ENCODE data around the gene ARMC2. TPM values are rescaled to one million over a fixed set of nuclear protein-coding genes. Genes with fewer than 3 reads are reported as not detected.

The ARMC2 gene
- total RNA-seq, 1 experiment from 2014 or later: 1.1 TPM

DNA sequence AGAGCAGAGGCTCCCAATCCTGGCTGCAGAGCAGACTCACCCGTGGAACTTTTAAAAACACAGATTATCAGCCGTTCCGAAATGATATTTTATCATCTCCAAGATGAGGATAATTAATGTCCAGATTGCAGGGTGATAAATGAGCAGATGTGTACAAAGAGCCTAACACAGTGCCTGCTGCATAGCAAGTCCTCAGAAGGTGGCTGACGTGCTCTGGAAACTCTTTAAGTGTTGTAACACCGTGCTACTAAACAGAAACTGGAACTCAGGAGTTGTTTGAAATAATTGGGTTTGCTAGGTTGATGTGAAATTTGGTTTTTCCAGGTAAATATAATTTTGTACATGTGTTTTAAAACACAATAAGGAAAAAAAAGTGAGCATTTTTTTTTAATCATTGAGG, 118.0 kb downstream of the ARMC2 start:
- Histone ChIP-seq H3F3A (ENCODE audit: low read length, unreplicated experiment) (no peaks in the 10 kb centered on the region), H3K79me2 (ENCODE audit: low read length) (no peaks in the 10 kb centered on the region), H3K27ac (ENCODE audit: low read length) (no peak overlapping the region), H3K9ac (ENCODE audit: low read length) (no peak overlapping the region), H3K9me3 (ENCODE audit: low read length) (no peaks in the 10 kb centered on the region), H4K20me1 (ENCODE audit: low read length) (no peaks in the 10 kb centered on the region), H3K27me3 (ENCODE audit: low read length) (no peaks in the 10 kb centered on the region), H2AFZ (ENCODE audit: low read length) (no peak overlapping the region), H3K4me2 (ENCODE audit: low read length) (no peak overlapping the region), H3K4me1 (ENCODE audit: insufficient read depth, low read length) (peaks cover 11% of the 10 kb centered on the region), H3K4me3 (ENCODE audit: low read length) (no peak overlapping the region), H3K36me3 (ENCODE audit: low read depth, low read length) (no peaks in the 10 kb centered on the region), H3K9me2 (replicated peaks; ENCODE audit: low read length) (no peaks in the 10 kb centered on the region)
- no peak for ATAC-seq
- intact Hi-C loops (cut with micrococcal nuclease): no loop called here
- ChIA-PET POLR2A (ENCODE audit: unreplicated experiment) (interaction anchor here (0.5 kb wide), 1 partner anchor 20 kb away, joined by 3 read pairs; no protein-coding TSS in a partner anchor), CTCF (no interaction called here)
- BruUV-seq (replicated peaks): no TSS peak
- DNase-seq: no peak
- TF ChIP-seq, protein P1, sequence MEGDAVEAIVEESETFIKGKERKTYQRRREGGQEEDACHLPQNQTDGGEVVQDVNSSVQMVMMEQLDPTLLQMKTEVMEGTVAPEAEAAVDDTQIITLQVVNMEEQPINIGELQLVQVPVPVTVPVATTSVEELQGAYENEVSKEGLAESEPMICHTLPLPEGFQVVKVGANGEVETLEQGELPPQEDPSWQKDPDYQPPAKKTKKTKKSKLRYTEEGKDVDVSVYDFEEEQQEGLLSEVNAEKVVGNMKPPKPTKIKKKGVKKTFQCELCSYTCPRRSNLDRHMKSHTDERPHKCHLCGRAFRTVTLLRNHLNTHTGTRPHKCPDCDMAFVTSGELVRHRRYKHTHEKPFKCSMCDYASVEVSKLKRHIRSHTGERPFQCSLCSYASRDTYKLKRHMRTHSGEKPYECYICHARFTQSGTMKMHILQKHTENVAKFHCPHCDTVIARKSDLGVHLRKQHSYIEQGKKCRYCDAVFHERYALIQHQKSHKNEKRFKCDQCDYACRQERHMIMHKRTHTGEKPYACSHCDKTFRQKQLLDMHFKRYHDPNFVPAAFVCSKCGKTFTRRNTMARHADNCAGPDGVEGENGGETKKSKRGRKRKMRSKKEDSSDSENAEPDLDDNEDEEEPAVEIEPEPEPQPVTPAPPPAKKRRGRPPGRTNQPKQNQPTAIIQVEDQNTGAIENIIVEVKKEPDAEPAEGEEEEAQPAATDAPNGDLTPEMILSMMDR (conservative IDR thresholded peaks at IDR 0.05; ENCODE audit: low read depth, low read length): no peak
- TF ChIP-seq EZH2 (IDR thresholded peaks at IDR 0.05; ENCODE audit: low read length, unreplicated experiment) (no peak), EZH2phosphoT487 (IDR thresholded peaks at IDR 0.05; ENCODE audit: borderline replicate concordance, low read length) (no peak)

DNA sequence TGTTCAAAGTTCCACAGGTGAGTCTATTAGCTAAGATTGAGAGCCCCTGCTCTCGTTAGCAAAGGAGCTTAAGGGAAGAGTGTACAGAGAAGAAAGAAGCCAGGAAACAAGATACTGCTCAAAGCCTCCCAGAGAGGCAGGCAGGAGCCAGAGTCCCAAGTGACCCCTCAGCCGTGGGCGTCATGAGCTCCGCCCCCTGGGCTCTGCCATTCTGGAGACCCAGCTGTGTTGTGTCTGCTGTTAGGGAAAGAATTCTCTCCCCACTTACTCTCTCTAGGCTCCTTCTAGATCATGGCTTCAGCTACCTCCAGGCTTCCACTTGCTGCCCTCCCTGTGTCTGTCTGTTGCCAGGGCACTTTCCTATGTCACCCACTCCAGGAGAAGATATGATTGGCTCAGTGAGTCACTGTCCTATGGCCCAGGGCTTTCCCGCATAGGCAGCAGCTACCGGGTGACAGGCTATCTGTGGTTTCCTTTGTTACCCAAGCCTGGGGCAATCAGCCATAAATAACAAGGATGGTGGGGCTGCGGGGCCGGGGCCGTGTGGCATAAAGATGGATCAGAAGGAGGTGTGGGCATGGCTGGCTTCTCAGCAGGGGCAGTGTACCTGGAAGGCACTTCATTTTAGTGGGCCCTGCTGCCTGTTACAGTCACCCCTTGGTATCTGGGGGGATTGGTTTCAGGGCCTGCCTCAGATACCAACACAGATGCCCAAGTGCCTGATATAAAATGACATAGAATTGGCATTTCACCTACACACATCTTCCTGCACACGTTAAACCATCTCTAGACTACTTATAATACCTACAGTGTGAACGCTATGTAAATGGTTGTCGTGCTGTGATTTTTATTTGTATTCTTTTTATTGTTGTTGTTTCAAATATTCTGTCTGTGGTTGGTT, 118.9 kb downstream of the ARMC2 start:
- peak overlapping the region; percentile 40; the same call in 1 of the 2 replicates for H2AFZ ChIP-seq (ENCODE audit: low read length)
- POLR2A ChIA-PET (ENCODE audit: unreplicated experiment): no interaction called here
- no peaks in the 10 kb centered on the region for H3K36me3 ChIP-seq (ENCODE audit: low read depth, low read length)
- H3K79me2 ChIP-seq (ENCODE audit: low read length): no peaks in the 10 kb centered on the region
- no peaks in the 10 kb centered on the region for H4K20me1 ChIP-seq (ENCODE audit: low read length)
- H3K27me3 ChIP-seq (ENCODE audit: low read length): no peaks in the 10 kb centered on the region
- H3K27ac ChIP-seq (ENCODE audit: low read length): no peak overlapping the region
- H3K4me1 ChIP-seq (ENCODE audit: insufficient read depth, low read length): peaks cover 11% of the 10 kb centered on the region
- ATAC-seq (peak; percentile 60), DNase-seq (peak; percentile 63)
- H3F3A ChIP-seq (ENCODE audit: low read length, unreplicated experiment): no peaks in the 10 kb centered on the region
- TF ChIP-seq EZH2 (IDR thresholded peaks at IDR 0.05; ENCODE audit: low read length, unreplicated experiment) (no peak), EZH2phosphoT487 (IDR thresholded peaks at IDR 0.05; ENCODE audit: borderline replicate concordance, low read length) (no peak)
- TF ChIP-seq, protein P1 (conservative IDR thresholded peaks at IDR 0.05; ENCODE audit: low read depth, low read length): no peak
- CTCF ChIA-PET: no interaction called here
- H3K9ac ChIP-seq (ENCODE audit: low read length): no peak overlapping the region
- intact Hi-C loops (cut with micrococcal nuclease): no loop called here
- H3K9me3 ChIP-seq (ENCODE audit: low read length): no peaks in the 10 kb centered on the region
- H3K9me2 ChIP-seq (replicated peaks; ENCODE audit: low read length): no peaks in the 10 kb centered on the region
- peak overlapping the region; percentile 6; the same call in 1 of the 2 replicates for H3K4me2 ChIP-seq (ENCODE audit: low read length)
- BruUV-seq (replicated peaks): no TSS peak
- no peak overlapping the region for H3K4me3 ChIP-seq (ENCODE audit: low read length)
